ENCODE measurements around the gene ZNF394. TPM values are rescaled to one million over a fixed set of nuclear protein-coding genes. Genes with fewer than 3 reads are reported as not detected.

The ZNF394 gene
- total and polyA plus RNA-seq, 2 of the 4 experiments (the other 2 are of a cell fraction) = 10.9 to 24.7 TPM

DNA sequence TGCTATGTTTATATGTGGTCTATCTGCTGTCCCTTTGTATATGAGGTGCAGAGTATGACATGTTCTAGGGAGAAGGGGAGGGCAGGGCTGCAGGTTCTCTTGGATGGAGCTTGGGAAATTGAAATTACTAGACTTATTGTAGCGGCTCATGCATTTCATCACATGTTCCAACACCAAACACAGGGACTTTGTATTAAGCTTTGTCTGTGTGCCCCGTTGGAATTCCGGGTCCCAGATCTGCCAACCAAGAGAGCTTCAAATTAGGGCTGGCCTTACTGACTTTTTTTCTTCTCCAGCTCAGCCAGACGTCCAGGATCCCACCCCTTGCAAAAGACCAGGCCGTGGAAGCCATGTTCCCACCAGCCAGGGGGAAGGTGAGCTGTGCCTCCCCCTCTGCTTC lies 24.0 kb downstream of the ZNF394 start:
- TF ChIP-seq FOS (IDR thresholded peaks at IDR 0.05; ENCODE audit: low read depth, low read length) (no peak), POLR2A (IDR thresholded peaks at IDR 0.05; ENCODE audit: low read depth, low read length) (no peak), RAD21 (IDR thresholded peaks at IDR 0.05; ENCODE audit: low read length) (no peak)
- H4K8ac ChIP-seq (ENCODE audit: low read depth in 2 of 2, low read length in 2 of 2) = no peak overlapping the region
- no peak overlapping the region for H3K4me2 ChIP-seq (ENCODE audit: low read depth, low read length)
- H2BK20ac ChIP-seq (ENCODE audit: low read depth, low read length) = no peak overlapping the region
- no peaks in the 10 kb centered on the region for H3K27me3 ChIP-seq (ENCODE audit: control insufficient read depth, insufficient read depth, low read length)
- no peaks in the 10 kb centered on the region for H3K9me3 ChIP-seq (ENCODE audit: control insufficient read depth, insufficient read depth, low read length)
- no peak overlapping the region for H3K18ac ChIP-seq (ENCODE audit: low read depth, low read length)
- no peak for ATAC-seq (ENCODE audit: low read depth)
- H3K9me1 ChIP-seq (ENCODE audit: insufficient read depth, low read length) = peaks cover 5% of the 10 kb centered on the region; the same call in 1 of the 2 replicates
- CTCF ChIA-PET = no interaction called here
- WGBS, 2 experiments (ENCODE audit: extremely low coverage in 2 of 2, insufficient read length in 1 of 2) = 100% methylated on average over 1 of the region's 5 CpGs; no CpG with 5 or more reads in 1 of the 2 experiments
- intact Hi-C loops (cut with micrococcal nuclease) = no loop called here
- H3K23ac ChIP-seq (ENCODE audit: low read depth, low read length) = no peak overlapping the region
- no peak overlapping the region for H2BK15ac ChIP-seq (ENCODE audit: low read depth, low read length)
- dilution Hi-C loops (cut with HindIII; ENCODE audit: low sequenced_read_pairs, unreplicated experiment) = no loop called here
- POLR2A ChIA-PET (ENCODE audit: unreplicated experiment) = no interaction called here
- H3K4ac ChIP-seq (ENCODE audit: low read depth, low read length) = no peak overlapping the region
- no peak overlapping the region for H4K5ac ChIP-seq (ENCODE audit: low read depth, low read length)
- H3K4me1 ChIP-seq (ENCODE audit: control insufficient read depth, insufficient read depth, low read length) = 0 out of 2 replicates have a peak, but pooled peaks cover 2% of the 10 kb centered on the region
- H2BK120ac ChIP-seq (ENCODE audit: low read depth, low read length) = no peak overlapping the region
- peaks cover 25 to 46% of the 10 kb centered on the region in 2 experiments for H3K79me1 ChIP-seq (ENCODE audit: low read depth in 1 of 2, low read length in 2 of 2)
- H2AK5ac ChIP-seq (ENCODE audit: low read depth, low read length) = no peak overlapping the region
- no peak overlapping the region for H4K91ac ChIP-seq (ENCODE audit: insufficient read depth, low read depth, low read length)
- H3K27ac ChIP-seq (ENCODE audit: insufficient read depth, low read length) = no peak overlapping the region
- 0 out of 2 replicates have a peak, but pooled peaks cover 2% of the 10 kb centered on the region for H4K20me1 ChIP-seq (ENCODE audit: insufficient read depth, low read length)
- DNase-seq = no peak
- no TSS peak for BruUV-seq (replicated peaks)
- H3K14ac ChIP-seq (replicated peaks; ENCODE audit: low read depth, low read length) = no peak overlapping the region
- no peak overlapping the region for H3K56ac ChIP-seq (ENCODE audit: extremely low read depth, insufficient read depth, low read length)
- H3K9ac ChIP-seq (ENCODE audit: low read depth, low read length) = no peak overlapping the region
- no peak overlapping the region for H3K4me3 ChIP-seq (ENCODE audit: insufficient read depth, low read depth, low read length)
- peaks cover 12% of the 10 kb centered on the region for H3K36me3 ChIP-seq (ENCODE audit: control insufficient read depth, insufficient read depth, low read length)
- no peak overlapping the region for H2AFZ ChIP-seq (replicated peaks; ENCODE audit: low read length, poor library complexity)
- H2BK5ac ChIP-seq (ENCODE audit: low read depth, low read length, poor library complexity, severe bottlenecking) = no peak overlapping the region
- in situ Hi-C loops (cut with MboI; ENCODE audit: low sequenced_read_pairs) = no loop called here
- H2AK9ac ChIP-seq (replicated peaks; ENCODE audit: low read depth, low read length, poor library complexity) = no peak overlapping the region
